H9 (cell line): Measurements from ENCODE around the gene NF1. TPM values are rescaled to one million over a fixed set of nuclear protein-coding genes. Genes with fewer than 3 reads are reported as not detected.

Experiments
- DNase-seq: peaks from one replicate; pipeline ENCODE4 v3.0.0-alpha.2; 2017
- H2AFZ ChIP-seq: one replicate; pipeline ENCODE4 v1.6.1; 2013; ENCODE audit warnings: mild to moderate bottlenecking, low read length, control low read depth, moderate library complexity
- H2AK5ac ChIP-seq: 2 replicates; pipeline ENCODE4 v1.6.1; 2013; ENCODE audit warnings: low read length, control low read depth, mixed read lengths; ENCODE audit not compliant: insufficient read length
- H2BK120ac ChIP-seq: one replicate; pipeline ENCODE4 v1.6.1; 2013; ENCODE audit warnings: low read depth, mild to moderate bottlenecking, low read length, control low read depth, inconsistent platforms; ENCODE audit not compliant: poor library complexity, severe bottlenecking
- H2BK12ac ChIP-seq: 2 replicates; pipeline ENCODE4 v1.6.1; 2013; ENCODE audit warnings: low read length, control low read depth, mixed read lengths, low read depth; ENCODE audit not compliant: insufficient read length
- H2BK15ac ChIP-seq: 2 replicates; pipeline ENCODE4 v1.6.1; 2013; ENCODE audit warnings: low read depth, low read length, control low read depth
- H2BK20ac ChIP-seq: one replicate; pipeline ENCODE4 v1.6.1; 2013; ENCODE audit warnings: low read depth, mild to moderate bottlenecking, low read length, control low read depth, inconsistent platforms; ENCODE audit not compliant: poor library complexity, severe bottlenecking
- H2BK5ac ChIP-seq: 2 replicates; pipeline ENCODE4 v1.6.1; 2013; ENCODE audit warnings: low read length, control low read depth, mixed read lengths; ENCODE audit not compliant: insufficient read length
- H3K14ac ChIP-seq: 2 replicates; pipeline ENCODE4 v1.6.1; 2013; ENCODE audit warnings: low read length, control low read depth; ENCODE audit not compliant: insufficient read depth
- H3K18ac ChIP-seq: 2 replicates; pipeline ENCODE4 v1.6.1; 2013; ENCODE audit warnings: low read depth, mild to moderate bottlenecking, mixed read lengths, low read length, control low read depth; ENCODE audit not compliant: insufficient read length
- H3K23ac ChIP-seq: 2 replicates; pipeline ENCODE4 v1.6.1; 2013; ENCODE audit warnings: low read length, control low read depth, mixed read lengths, low read depth; ENCODE audit not compliant: insufficient read length
- H3K23me2 ChIP-seq: 2 replicates; pipeline ENCODE4 v1.6.1; 2013; ENCODE audit warnings: low read depth, mild to moderate bottlenecking, mixed read lengths, low read length, control low read depth; ENCODE audit not compliant: insufficient read length, poor library complexity, severe bottlenecking
- H3K27ac ChIP-seq: 2 replicates; pipeline ENCODE4 v1.5.1; 2013; ENCODE audit warnings: low read length, control low read depth, mixed read lengths, low read depth; ENCODE audit not compliant: insufficient read length
- H3K27me3 ChIP-seq: 2 replicates; pipeline ENCODE4 v1.6.1; 2013; ENCODE audit warnings: low read length, control low read depth, inconsistent platforms; ENCODE audit not compliant: insufficient read depth
- H3K4ac ChIP-seq: 2 replicates; pipeline ENCODE4 v1.6.1; 2013; ENCODE audit warnings: low read depth, mild to moderate bottlenecking, control low read depth, inconsistent platforms, low read length, moderate library complexity
- H3K4me1 ChIP-seq: 2 replicates; pipeline ENCODE4 v1.6.1; 2013; ENCODE audit warnings: low read length, control low read depth, inconsistent platforms; ENCODE audit not compliant: insufficient read depth
- H3K4me2 ChIP-seq: 2 replicates; pipeline ENCODE4 v1.6.1; 2013; ENCODE audit warnings: low read length, control low read depth, mixed read lengths; ENCODE audit not compliant: insufficient read length, insufficient read depth
- H3K56ac ChIP-seq: 2 replicates; pipeline ENCODE4 v1.6.1; 2013; ENCODE audit warnings: low read depth, mild to moderate bottlenecking, mixed read lengths, low read length, control low read depth; ENCODE audit not compliant: insufficient read length
- H3K79me1 ChIP-seq: 2 replicates; pipeline ENCODE4 v1.6.1; 2013; ENCODE audit warnings: low read depth, mild to moderate bottlenecking, moderate library complexity, low read length, control low read depth, inconsistent platforms; ENCODE audit not compliant: insufficient read depth, poor library complexity, severe bottlenecking
- H3K79me2 ChIP-seq: 2 replicates; pipeline ENCODE4 v1.6.1; 2013; ENCODE audit warnings: low read length, control low read depth, inconsistent platforms; ENCODE audit not compliant: insufficient read depth
- H3K9ac ChIP-seq: 2 replicates; pipeline ENCODE4 v1.6.1; 2013; ENCODE audit warnings: low read length, control low read depth, mixed read lengths; ENCODE audit not compliant: insufficient read length; ENCODE audit errors: extremely low read depth
- H3K9me3 ChIP-seq: one replicate; pipeline ENCODE4 v1.6.1; 2013; ENCODE audit warnings: low read depth, low read length, inconsistent platforms; ENCODE audit not compliant: control insufficient read depth
- H3T11ph ChIP-seq: one replicate; pipeline ENCODE4 v1.6.1; 2013; ENCODE audit warnings: mild to moderate bottlenecking, low read length, control low read depth, inconsistent platforms
- H4K20me1 ChIP-seq: one replicate; pipeline ENCODE4 v1.6.1; 2013; ENCODE audit not compliant: control insufficient read depth, insufficient read length, insufficient read depth
- H4K5ac ChIP-seq: 2 replicates; pipeline ENCODE4 v1.6.1; 2013; ENCODE audit warnings: low read depth, mild to moderate bottlenecking, mixed read lengths, low read length, control low read depth; ENCODE audit not compliant: insufficient read length
- H4K8ac ChIP-seq: replicated peaks from 2 replicates; pipeline ENCODE4 v1.6.1; 2013; ENCODE audit warnings: low read length, control low read depth, mixed read lengths, low read depth; ENCODE audit not compliant: insufficient read length
- H4K91ac ChIP-seq: 2 replicates; pipeline ENCODE4 v1.6.1; 2013; ENCODE audit warnings: low read depth, mild to moderate bottlenecking, moderate library complexity, mixed read lengths, low read length, control low read depth; ENCODE audit not compliant: insufficient read length
- H3K27ac Mint-ChIP-seq, 3 experiments: 2 replicates in 2 of 3; 3 replicates in 1 of 3; pipeline ENCODE4 v1.8.0; 2020 to 2021; ENCODE audit warnings: mixed read lengths in 3 of 3, mild to moderate bottlenecking in 1 of 3, moderate library complexity in 1 of 3
- H3K27me3 Mint-ChIP-seq: 2 replicates; pipeline ENCODE4 v1.8.0; 2021; ENCODE audit warnings: low read depth, mild to moderate bottlenecking, moderate library complexity, mixed read lengths
- H3K36me3 Mint-ChIP-seq, 3 experiments: 2 replicates in 2 of 3; 3 replicates in 1 of 3; pipeline ENCODE4 v1.8.0; 2020 to 2021; ENCODE audit warnings: low read depth in 3 of 3, mixed read lengths in 3 of 3; ENCODE audit not compliant: insufficient read depth in 1 of 3
- H3K4me1 Mint-ChIP-seq, 2 experiments: 2 replicates each; pipeline ENCODE4 v1.8.0; 2020; ENCODE audit warnings: mixed read lengths in 2 of 2
- H3K4me3 Mint-ChIP-seq, 2 experiments: 2 replicates in 1 of 2; 3 replicates in 1 of 2; pipeline ENCODE4 v1.8.0; 2020 to 2021; ENCODE audit warnings: mild to moderate bottlenecking in 2 of 2, mixed read lengths in 2 of 2, moderate library complexity in 1 of 2
- H3K9me3 Mint-ChIP-seq, 2 experiments: 2 replicates in 1 of 2; 3 replicates in 1 of 2; pipeline ENCODE4 v1.8.0; 2020; ENCODE audit warnings: mild to moderate bottlenecking in 2 of 2, mixed read lengths in 2 of 2, moderate library complexity in 1 of 2
- CTCF ChIP-seq: fragments of 200-600 bp; sonication (generic); conservative IDR thresholded peaks from 3 replicates; pipeline ENCODE4 v1.8.0; 2021; ENCODE audit warnings: antibody characterized with exemption, mild to moderate bottlenecking
- WGBS: extraction: QIAGEN DNeasy Blood & Tissue Kit; methylation state at CpG from one replicate; pipeline ENCODE4 v1.1.7; 2013; ENCODE audit warnings: missing lambda C conversion rate, low lambda C conversion rate, mixed read lengths; ENCODE audit not compliant: insufficient read length; ENCODE audit errors: extremely low coverage; 5-methylcytosine and 5-hydroxymethylcytosine counted together
- total RNA-seq: library from RNA; stranded (reverse); gene quantifications from 2 replicates; pipeline ENCODE4 v1.2.1, GENCODE V29; 2021

Gene NF1
- total RNA-seq, 1 experiment from 2014 or later: 38.1 TPM

- Histone ChIP-seq H3K23me2 (no peaks in the 10 kb centered on the region), H3K27me3 (no peaks in the 10 kb centered on the region), H3K27ac (no peak overlapping the region), H4K91ac (no peak overlapping the region), H4K8ac (no peak overlapping the region), H3K14ac (no peak overlapping the region), H2BK20ac (no peak overlapping the region), H3K56ac (no peak overlapping the region), H3K4me2 (no peak overlapping the region), H3K4ac (no peak overlapping the region), H3K9ac (no peak overlapping the region), H4K5ac (no peak overlapping the region), H2BK120ac (no peak overlapping the region), H2BK15ac (no peak overlapping the region), H3K23ac (no peak overlapping the region), H3K4me1 (peaks cover 2% of the 10 kb centered on the region; the same call in 1 of the 2 replicates), H3K18ac (no peak overlapping the region), H3T11ph (no peak overlapping the region), H3K79me2 (no peaks in the 10 kb centered on the region), H2BK5ac (no peak overlapping the region), H2BK12ac (no peak overlapping the region), H4K20me1 (no peaks in the 10 kb centered on the region), H2AK5ac (no peak overlapping the region), H3K9me3 (no peaks in the 10 kb centered on the region), H2AFZ (no peak overlapping the region), H3K79me1 (no peaks in the 10 kb centered on the region)
- H3K36me3 Mint-ChIP-seq: peaks cover 0 to 8% (median 4%) of the 10 kb centered on the region in 3 experiments; a peak in 2 of 7 replicates
- no peaks in the 10 kb centered on the region for H3K9me3 Mint-ChIP-seq
- no peak for TF ChIP-seq CTCF
- H3K27me3 Mint-ChIP-seq: no peaks in the 10 kb centered on the region
- no peak for DNase-seq
- peaks cover 17 to 26% of the 10 kb centered on the region in 2 experiments for H3K4me1 Mint-ChIP-seq
- no peak overlapping the region for H3K4me3 Mint-ChIP-seq
- peak overlapping the region in 1 of 3 experiments; percentile 66; a peak in 2 of 7 replicates for H3K27ac Mint-ChIP-seq
- WGBS: no CpG with 5 or more reads among the region's 6 CpGs
These were observed 279.3 kb downstream of the NF1 start for GRCh38 chr17:31374094-31374447.
